Measurements from ENCODE around the gene RNU1-2.
"Not testable (repeated sequence)": the region's sequence is repeated elsewhere in the genome, so short reads cannot be mapped to it uniquely, and the experiment has no call there.

The RNU1-2 gene

DNA sequence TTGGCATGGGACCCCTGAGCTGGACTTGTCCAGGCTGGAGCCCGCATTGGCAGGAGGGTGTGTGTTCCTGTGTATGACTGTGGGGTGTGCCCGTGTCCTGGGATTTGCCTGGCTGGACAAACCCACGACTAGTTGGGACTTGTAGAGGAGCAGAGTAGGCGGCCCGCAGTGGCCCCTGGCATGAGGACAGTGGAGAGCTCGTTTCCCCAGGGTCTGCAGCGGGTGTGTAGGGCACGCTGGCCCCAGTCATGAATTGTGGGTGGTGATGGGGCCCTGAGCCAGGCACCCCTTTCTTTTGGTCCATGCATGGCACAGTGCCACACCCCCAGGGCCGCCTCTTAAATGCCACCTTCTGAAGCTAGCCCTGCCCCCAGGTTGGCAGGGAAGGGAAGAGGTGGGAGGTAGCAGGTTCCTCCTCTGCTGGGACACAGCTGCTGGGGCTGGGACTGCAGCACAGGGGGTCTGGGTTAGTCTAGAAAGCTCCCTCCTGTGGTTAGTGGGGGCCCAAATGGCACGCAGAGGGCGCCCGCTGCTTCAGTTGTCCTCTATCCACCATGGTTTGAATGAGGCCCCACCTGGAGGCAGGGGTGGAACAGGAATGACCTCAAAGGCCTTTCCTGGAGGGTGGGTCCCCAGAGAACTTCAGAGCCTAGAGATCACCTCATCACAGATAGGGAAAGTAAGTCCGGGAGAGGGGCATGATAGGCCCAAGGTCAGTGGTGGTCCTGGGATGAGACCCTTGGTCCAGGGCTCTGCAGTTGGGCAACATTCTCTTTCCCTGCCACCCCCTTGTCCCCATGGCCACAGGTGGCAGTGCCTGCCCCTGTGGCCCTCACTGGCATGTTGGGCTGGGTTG is 30.1 kb downstream of the RNU1-2 start:
- no peak for DNase-seq (ENCODE audit: low read depth, low spot score)

DNA sequence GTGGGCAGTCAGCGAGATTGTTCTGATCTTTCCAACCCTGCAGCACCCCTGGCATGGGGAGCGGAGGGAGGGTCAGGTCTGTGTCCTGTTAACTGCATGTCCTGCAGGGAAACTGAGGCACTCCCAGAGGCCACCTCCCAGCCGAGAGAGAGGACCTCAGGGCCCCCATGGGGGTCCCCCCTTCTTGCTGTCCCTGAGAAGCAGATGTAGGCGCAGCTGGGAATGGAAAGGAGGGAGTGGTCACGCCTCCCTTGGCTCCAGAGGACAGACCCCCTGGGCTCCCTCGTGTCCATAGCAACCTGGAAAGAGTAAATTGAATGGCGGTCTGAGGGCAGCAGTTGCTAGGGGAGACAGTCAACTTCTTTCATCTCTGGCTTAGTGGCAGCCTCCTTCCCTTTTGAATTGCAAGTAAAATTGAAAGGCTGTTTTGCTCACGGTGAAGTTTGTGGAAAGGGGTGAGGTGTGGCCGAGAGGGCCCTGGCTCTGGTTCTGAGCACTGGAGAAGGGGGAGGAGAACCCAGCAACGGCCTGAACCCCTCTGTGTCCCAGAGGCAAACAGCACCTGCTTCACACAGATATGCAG is 30.8 kb downstream of the RNU1-2 start:
- DNase-seq (ENCODE audit: low read depth, low spot score) = no peak

DNA sequence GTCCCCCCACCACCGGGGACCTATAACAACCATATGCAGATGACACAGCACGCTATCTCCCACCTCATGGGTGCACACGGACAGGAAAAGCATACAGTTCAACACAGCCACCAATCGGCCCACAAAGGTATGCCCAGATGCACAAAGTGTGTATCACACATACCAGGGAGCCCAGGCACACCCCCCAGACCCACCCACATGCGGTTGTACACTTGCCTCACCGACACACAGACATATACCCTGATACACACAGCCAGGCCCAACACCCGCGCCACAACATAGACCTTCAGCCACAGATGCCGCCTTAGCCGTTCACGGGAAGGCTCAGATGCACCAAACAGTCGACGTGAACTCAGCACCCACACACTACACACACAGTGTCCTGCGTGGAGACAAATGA is 31.5 kb downstream of the RNU1-2 start:
- no peak for DNase-seq (ENCODE audit: low read depth, low spot score)

DNA sequence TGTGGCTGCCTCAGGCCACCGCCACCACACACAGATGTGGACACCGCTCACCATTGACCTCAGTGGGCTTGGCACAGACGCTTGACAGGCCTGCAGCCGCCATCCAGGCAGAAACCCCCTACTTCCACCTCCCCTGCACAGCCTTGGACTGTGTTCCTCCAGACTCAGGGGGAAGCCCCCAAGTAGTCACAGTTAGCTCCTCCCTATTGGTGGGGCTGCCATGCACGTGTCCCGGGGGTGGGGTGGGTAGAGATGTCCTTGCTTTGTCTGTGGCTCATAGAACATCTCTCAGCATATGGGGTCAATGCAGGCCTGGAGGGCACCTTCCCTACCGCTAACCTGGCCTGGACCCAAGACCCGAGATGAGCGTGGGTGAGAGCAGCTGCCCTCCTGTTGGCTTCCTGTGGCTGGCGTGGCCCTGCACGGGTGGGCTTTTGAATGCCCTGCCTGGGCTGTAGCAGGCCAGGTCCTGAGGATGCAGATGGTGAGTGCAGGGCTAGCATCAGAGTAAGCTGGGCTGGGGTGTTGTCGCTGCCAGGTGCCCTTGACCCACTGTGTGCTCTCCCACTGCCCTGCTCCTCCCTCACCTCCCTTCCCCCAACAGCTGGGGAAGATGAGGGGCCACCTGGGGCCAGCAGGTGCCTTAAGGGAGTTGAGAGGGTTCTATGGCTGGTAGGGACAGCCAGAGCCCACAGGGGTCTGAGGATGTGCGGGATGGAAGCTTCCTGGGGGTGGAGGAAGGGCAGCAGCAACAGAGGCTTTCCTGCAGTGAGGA is 32.1 kb downstream of the RNU1-2 start:
- DNase-seq (ENCODE audit: low read depth, low spot score) = no peak

DNA sequence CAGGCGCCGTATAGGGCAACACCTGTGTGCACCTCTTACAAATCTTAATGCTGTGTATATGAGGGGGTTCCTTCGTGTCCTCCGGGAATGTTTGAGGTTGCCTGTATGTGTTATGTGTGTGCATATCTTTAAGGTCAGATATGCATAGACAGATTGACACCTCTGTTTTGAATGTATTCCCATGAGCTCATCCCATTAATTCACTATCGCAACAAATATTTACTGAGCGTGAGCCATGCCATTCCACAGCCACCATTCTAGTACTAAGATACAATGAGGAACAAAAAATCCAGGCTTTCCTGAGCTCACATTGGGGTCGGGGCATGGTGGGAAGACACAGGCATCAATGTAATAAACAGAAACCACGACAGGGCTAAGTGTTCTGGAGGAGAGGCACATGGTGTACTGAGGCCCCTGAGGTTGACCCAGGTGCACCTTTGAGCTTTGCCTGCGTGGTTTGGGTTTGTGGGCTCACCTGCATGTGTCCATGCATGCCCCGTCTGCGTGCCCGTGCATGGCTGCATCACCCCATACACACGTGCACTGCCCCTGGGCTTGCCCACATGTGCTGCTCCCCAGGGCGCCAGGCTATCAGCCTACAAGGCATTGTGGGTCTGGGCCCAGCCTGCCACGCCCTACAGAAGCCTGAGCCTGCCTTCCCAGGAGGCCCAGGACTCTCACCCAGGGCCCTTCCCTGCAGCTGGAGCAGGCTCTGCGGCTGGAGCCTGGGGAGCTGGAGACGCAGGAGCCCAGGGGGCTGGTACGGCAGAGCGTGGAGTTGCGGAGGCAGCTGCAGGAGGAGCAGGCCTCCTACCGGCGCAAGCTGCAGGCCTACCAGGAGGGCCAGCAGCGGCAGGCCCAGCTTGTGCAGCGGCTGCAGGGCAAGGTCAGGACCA is 33.6 kb downstream of the RNU1-2 start:
- DNase-seq (ENCODE audit: low read depth, low spot score) = not testable (repeated sequence)

DNA sequence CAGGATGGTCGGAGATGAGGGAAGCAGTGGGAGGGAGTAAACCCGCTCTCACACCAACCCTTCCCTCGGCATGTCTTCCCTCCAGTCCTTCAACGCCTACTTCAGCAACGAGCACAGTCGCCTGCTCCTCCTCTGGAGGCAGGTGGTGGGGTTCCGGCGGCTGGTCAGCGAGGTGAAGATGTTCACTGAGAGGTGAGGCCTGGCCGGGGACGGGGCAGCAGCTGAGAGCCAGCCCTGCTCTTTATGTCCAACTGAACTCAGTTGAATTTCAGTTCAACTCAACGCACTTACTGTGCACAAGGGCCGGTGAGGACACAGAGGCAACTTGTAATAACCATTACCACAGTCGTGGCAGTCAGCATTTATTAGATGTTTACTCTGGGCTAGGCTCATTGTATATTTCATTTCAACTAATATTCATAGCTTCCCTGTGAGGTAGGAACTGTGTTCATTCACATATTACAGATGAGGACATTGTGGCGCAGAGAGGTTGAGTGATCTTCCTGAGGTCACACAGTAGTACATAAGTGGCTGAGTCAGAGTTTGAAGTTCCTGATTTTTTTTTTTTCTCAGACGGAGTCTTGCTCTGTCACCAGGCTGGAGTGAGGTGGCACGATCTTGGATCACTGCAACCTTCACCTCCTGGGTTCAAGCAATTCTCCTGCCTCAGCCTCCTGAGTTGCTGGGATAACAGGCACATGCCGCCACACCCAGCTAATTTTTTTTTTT is 35.6 kb downstream of the RNU1-2 start:
- DNase-seq (ENCODE audit: low read depth, low spot score) = not testable (repeated sequence)

DNA sequence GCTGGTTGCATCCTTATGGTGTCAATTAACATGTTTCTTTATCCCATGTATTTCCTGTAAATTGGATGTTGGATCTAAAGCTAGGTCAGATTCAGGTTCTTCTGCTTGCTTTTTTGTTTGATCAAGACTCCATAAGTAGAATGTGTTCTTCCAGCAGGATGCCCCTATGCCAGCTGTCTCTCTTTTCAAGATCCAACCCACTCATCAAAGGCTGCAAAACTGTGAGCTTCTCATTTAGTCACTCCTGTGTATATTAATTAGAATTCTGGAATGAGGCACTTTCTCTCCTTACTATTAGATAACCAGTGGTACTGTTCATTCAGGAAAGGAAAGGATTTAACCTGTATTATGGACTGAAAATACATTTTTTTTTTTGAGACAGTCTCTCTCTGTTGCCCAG is 38.2 kb downstream of the RNU1-2 start:
- DNase-seq (ENCODE audit: low read depth, low spot score) = not testable (repeated sequence)

DNA sequence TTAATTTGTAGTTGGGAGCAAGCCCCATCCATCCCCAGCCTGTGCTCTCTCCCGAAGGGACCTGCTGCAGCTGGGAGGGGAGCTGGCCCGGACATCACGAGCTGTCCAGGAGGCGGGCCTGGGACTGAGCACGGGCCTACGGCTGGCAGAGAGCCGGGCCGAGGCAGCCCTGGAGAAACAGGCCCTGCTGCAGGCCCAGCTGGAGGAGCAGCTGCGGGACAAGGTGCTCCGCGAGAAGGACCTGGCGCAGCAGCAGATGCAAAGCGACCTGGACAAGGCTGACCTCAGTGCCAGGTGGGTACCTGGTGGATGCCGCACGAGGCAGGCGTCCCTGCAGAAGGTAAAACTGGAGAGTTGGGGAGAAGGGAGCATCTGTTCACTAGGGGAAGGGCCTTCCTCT is 40.8 kb downstream of the RNU1-2 start:
- DNase-seq (ENCODE audit: low read depth, low spot score) = not testable (repeated sequence)

DNA sequence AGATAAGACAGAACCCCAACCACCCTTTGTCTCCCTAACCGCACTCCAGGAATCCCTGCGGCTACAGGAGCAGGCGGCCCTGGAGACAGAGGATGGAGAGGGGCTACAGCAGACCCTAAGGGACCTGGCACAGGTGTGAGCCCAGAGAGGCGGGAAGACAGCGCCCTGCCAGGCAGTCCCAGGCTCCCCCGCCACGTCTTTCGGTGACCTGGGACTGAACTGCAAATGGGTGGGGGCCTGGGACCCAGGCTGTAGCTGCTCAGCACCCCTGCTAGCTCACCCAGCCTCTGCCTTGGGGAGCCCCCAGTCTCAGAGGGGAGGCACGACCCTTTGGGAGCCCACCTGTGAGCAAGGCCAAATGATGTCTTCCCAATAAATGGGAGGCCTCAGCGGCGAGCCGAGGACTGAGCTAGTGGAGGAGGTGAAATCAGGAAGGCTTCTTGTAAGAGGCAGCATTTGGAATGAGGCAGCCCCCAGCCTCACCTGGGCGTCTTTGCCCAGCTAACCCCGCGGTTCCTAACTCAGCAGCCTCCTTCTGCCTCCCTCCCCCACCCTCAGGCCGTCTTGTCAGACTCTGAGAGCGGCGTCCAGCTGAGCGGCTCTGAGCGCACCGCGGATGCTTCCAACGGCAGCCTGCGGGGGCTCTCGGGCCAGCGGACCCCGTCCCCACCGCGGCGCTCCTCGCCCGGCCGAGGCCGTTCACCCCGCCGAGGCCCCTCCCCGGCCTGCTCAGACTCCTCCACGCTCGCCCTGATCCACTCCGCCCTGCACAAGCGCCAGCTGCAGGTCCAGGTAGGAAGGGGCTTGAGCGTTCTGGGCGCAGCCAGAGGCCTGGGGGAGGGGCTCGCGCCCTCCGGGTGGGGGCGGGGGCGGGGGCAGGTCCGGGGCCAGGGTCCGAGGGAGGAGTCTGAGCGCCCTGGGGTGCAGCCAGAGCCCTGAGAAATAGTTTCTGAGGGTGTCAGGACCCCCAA is 42.9 kb downstream of the RNU1-2 start:
- no peak for DNase-seq (ENCODE audit: low read depth, low spot score)

DNA sequence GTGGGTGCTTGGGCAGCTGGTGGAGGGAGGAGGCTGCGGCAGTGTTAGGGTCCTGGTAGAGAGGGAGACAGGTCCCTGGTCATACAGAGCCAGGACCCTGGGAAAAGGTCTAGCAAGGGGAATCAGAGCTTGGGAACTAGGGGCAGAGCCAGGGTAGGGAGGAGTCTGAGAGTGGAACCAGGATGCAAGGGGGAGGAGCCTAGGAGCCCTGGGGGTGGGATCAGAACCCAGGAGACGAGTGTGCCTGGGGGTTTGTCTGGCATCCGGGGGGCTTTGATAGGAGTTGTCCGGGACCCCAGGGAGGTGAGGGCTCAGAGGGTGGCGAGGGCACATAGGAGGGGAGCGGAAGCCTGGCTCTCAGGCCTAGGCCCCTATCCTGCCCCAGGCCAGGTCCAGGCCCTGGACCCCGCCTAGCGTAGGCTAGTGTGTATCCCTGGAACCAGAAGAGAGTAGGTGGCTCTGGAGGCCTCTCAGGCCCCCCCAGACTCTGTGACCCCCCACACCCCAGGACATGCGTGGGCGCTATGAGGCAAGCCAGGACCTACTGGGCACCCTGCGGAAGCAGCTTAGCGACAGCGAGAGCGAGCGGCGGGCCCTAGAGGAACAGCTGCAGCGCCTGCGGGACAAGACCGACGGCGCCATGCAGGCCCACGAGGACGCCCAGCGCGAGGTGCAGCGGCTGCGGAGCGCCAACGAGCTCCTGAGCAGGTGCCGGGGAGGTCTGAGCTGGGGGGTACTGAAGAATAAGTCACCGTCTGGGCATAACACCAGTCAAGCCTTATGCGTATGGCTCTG is 43.8 kb downstream of the RNU1-2 start:
- not testable (repeated sequence) for DNase-seq (ENCODE audit: low read depth, low spot score)

DNA sequence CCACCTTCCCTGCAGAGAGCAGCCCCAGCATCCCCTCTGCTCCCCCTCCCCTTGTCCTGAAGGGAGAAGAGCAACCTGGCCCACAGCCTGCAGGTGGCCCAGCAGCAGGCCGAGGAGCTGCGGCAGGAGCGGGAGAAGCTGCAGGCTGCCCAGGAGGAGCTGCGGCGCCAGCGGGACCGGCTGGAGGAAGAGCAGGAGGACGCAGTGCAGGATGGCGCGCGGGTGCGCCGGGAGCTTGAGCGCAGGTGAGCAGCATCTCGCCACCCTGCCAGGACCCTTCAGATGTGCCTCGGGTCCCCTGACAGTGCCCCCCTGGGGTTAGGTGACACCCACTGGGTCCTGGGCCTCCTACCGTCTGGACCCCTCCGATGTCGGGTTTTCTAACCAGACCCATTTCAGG is 48.3 kb downstream of the RNU1-2 start:
- DNase-seq (ENCODE audit: low read depth, low spot score) = no peak

DNA sequence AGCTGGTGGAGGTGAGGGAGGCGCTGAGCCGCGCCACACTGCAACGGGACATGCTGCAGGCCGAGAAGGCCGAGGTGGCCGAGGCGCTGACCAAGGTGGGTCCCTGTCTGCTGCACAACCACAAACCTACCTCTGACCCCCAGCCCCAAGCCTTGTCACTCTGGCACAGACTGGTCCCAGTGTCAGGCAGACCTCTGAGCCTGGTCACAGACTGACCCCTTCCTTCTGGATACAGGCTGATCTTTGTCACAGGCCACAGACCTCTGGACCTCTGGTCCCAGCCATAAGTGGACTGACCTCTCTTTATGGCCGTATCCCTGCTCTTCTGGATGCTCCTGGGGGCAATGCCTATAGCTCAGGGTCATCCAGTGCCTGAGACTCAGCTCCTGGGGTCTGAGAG is 49.7 kb downstream of the RNU1-2 start:
- not testable (repeated sequence) for DNase-seq (ENCODE audit: low read depth, low spot score)
